ENCODE data around the gene PHKA1.

DNA sequence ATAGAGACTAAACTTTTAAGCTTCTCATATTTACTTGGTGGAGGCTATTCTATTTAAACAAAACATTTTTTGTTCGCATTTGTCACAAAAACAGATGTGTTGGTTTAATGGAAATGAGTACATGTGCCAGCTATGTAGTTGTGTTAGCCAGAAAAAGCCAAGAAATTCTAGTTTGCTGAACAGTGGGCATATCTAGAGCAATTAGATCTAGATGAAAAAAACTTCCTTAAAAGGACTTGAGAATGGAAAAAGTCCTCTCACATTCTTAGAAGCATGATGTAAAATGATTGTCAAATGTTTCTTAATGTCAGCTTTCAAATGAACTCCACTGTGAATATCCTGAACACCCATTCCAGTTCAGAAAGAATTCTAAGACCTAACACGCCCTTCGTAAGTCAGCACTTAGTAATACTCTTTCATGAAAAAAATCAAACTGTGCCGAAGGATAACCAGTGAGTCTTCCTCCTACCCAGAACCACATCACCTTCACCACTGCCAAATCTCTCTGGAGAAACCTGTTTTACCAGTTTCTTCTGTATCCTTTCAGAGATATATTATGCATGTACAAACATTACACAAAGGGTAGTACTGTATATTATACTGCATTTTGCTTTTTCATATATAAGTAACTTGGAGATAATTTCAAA, 28.2 kb downstream of the PHKA1 start:
- TF ChIP-seq, protein P1, sequence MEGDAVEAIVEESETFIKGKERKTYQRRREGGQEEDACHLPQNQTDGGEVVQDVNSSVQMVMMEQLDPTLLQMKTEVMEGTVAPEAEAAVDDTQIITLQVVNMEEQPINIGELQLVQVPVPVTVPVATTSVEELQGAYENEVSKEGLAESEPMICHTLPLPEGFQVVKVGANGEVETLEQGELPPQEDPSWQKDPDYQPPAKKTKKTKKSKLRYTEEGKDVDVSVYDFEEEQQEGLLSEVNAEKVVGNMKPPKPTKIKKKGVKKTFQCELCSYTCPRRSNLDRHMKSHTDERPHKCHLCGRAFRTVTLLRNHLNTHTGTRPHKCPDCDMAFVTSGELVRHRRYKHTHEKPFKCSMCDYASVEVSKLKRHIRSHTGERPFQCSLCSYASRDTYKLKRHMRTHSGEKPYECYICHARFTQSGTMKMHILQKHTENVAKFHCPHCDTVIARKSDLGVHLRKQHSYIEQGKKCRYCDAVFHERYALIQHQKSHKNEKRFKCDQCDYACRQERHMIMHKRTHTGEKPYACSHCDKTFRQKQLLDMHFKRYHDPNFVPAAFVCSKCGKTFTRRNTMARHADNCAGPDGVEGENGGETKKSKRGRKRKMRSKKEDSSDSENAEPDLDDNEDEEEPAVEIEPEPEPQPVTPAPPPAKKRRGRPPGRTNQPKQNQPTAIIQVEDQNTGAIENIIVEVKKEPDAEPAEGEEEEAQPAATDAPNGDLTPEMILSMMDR (conservative IDR thresholded peaks at IDR 0.05; ENCODE audit: low read depth, low read length), result no peak
- TF ChIP-seq EZH2 (IDR thresholded peaks at IDR 0.05; ENCODE audit: borderline replicate concordance, low read depth, low read length, poor library complexity, severe bottlenecking), result no peak

Data from A673 (cell line).